SK-N-SH (cell line): ENCODE results near the gene SIGLEC15. TPM values are rescaled to one million over a fixed set of nuclear protein-coding genes. Genes with fewer than 3 reads are reported as not detected.

Experiments
- CTCF ChIA-PET: fragments of 300-600, 350-600 bp; formaldehyde crosslinking; extraction: SDS; loops from one replicate; lab custom pipeline; 2021; lab: Yijun Ruan, JAX
- POLR2A ChIA-PET: fragments of 350-600 bp; sonication (Branson Sonifier 250); formaldehyde crosslinking; extraction: SDS; loops from one replicate; lab custom pipeline; 2020; ENCODE audit warnings: antibody characterized with exemption, inconsistent platforms; lab: Yijun Ruan, JAX
- DNase-seq: peaks from one replicate; pipeline ENCODE4 v3.0.0; 2012
- H2AFZ ChIP-seq: fragments of 200-600 bp; sonication (generic); 2 replicates; pipeline ENCODE4 v1.8.1; 2016; ENCODE audit warnings: antibody characterized with exemption, mild to moderate bottlenecking, low read depth
- H3F3A ChIP-seq: fragments of 200-600 bp; sonication (generic); replicated peaks from 2 replicates; pipeline ENCODE3; 2016; ENCODE audit warnings: antibody characterized with exemption, mild to moderate bottlenecking; ENCODE audit not compliant: insufficient read depth
- H3K27ac ChIP-seq, 2 experiments: fragments of 200-500 bp in 1 of 2; fragments of 200-600 bp in 1 of 2; sonication (Bioruptor generic) in 1 of 2; sonication (generic), shearing (Covaris generic) in 1 of 2; 2 replicates each; pipeline versions ENCODE4 v1.5.1 to v1.6.1; 2014 to 2016; ENCODE audit warnings: low read depth in 2 of 2, inconsistent platforms in 1 of 2, low read length in 1 of 2, mild to moderate bottlenecking in 1 of 2, mixed read lengths in 1 of 2
- H3K27me3 ChIP-seq: fragments of 200-600 bp; sonication (generic), shearing (Covaris generic); 2 replicates; pipeline ENCODE4 v1.6.1; 2016; ENCODE audit warnings: mixed run types; ENCODE audit not compliant: insufficient read depth
- H3K36me3 ChIP-seq, 2 experiments: fragments of 200-500 bp in 1 of 2; fragments of 200-600 bp in 1 of 2; sonication (Bioruptor generic) in 1 of 2; sonication (generic) in 1 of 2; replicated peaks in 1 of 2; 2 replicates each; pipeline versions ENCODE3 to v1.5.1; 2014 to 2016; ENCODE audit warnings: low read length in 1 of 2, mild to moderate bottlenecking in 1 of 2; ENCODE audit not compliant: insufficient read depth in 2 of 2, control insufficient read depth in 1 of 2
- H3K4me1 ChIP-seq, 2 experiments: fragments of 200-500 bp in 1 of 2; fragments of 200-600 bp in 1 of 2; sonication (Bioruptor generic) in 1 of 2; sonication (generic), shearing (Covaris generic) in 1 of 2; 2 replicates each; pipeline versions ENCODE4 v1.5.1 to v1.6.1; 2014 to 2016; ENCODE audit warnings: low read depth in 1 of 2, low read length in 1 of 2, mixed run types in 1 of 2; ENCODE audit not compliant: insufficient read depth in 2 of 2, control insufficient read depth in 1 of 2
- H3K4me2 ChIP-seq: fragments of 200-600 bp; sonication (generic), shearing (Covaris generic); 2 replicates; pipeline ENCODE4 v1.6.1; 2017; ENCODE audit warnings: mixed run types
- H3K4me3 ChIP-seq, 2 experiments: fragments of 200-500 bp in 1 of 2; fragments of 200-600 bp in 1 of 2; sonication (Bioruptor generic) in 1 of 2; sonication (generic), shearing (Covaris generic) in 1 of 2; 2 replicates each; pipeline versions ENCODE4 v1.5.1 to v1.8.1; 2014 to 2016; ENCODE audit warnings: low read depth in 2 of 2, inconsistent platforms in 1 of 2, low read length in 1 of 2, mild to moderate bottlenecking in 1 of 2, mixed read lengths in 1 of 2, moderate library complexity in 1 of 2
- H3K79me2 ChIP-seq: fragments of 200-600 bp; sonication (generic); 2 replicates; pipeline ENCODE4 v1.8.1; 2017; ENCODE audit warnings: mild to moderate bottlenecking; ENCODE audit not compliant: insufficient read depth
- H3K9ac ChIP-seq: fragments of 200-600 bp; sonication (generic); 2 replicates; pipeline ENCODE4 v1.6.1; 2017; ENCODE audit warnings: mixed run types
- H3K9me2 ChIP-seq: fragments of 200-600 bp; sonication (generic); 2 replicates; pipeline ENCODE4 v1.6.1; 2017; ENCODE audit warnings: mixed run types
- H3K9me3 ChIP-seq: fragments of 200-600 bp; sonication (generic); 2 replicates; pipeline ENCODE4 v1.6.1; 2017; ENCODE audit warnings: mixed run types, mild to moderate bottlenecking, moderate library complexity
- H4K20me1 ChIP-seq: fragments of 200-600 bp; sonication (generic); 2 replicates; pipeline ENCODE4 v1.6.1; 2017; ENCODE audit warnings: mild to moderate bottlenecking, mixed run types; ENCODE audit not compliant: insufficient read depth
- ELF1 ChIP-seq: IDR thresholded peaks from 2 replicates; pipeline ENCODE4 v1.4.0; 2012
- EZH2phosphoT487 ChIP-seq: fragments of 200-600 bp; sonication (generic); IDR thresholded peaks from 2 replicates; pipeline ENCODE4 v1.6.1; 2017; ENCODE audit warnings: low read depth, mixed run types, mild to moderate bottlenecking, antibody characterized with exemption, moderate library complexity, borderline replicate concordance
- FOSL2 ChIP-seq: IDR thresholded peaks from 2 replicates; pipeline ENCODE4 v1.4.0; 2012; ENCODE audit warnings: low read depth, mild to moderate bottlenecking, moderate library complexity, borderline replicate concordance
- FOXJ3 ChIP-seq: sonication (generic); formaldehyde crosslinking; IDR thresholded peaks from 2 replicates; pipeline ENCODE4 v1.5.1; 2020; ENCODE audit warnings: mild to moderate bottlenecking, missing genetic modification reagents
- MXI1 ChIP-seq: IDR thresholded peaks from 2 replicates; pipeline ENCODE4 v1.6.1; 2012; ENCODE audit warnings: mild to moderate bottlenecking, low read depth, low read length, improper control_type of control experiment
- RAD21 ChIP-seq: IDR thresholded peaks from 2 replicates; pipeline ENCODE4 v1.6.1; 2012; ENCODE audit warnings: mild to moderate bottlenecking, low read length
- RCOR1 ChIP-seq: fragments of 150-350 bp; IDR thresholded peaks from 2 replicates; pipeline ENCODE4 v1.6.1; 2017; ENCODE audit warnings: antibody characterized with exemption, low read length
- RFX5 ChIP-seq: IDR thresholded peaks from 2 replicates; pipeline ENCODE4 v1.6.1; 2012; ENCODE audit warnings: mild to moderate bottlenecking, improper control_type of control experiment, low read length
- RXRA ChIP-seq: IDR thresholded peaks from 2 replicates; pipeline ENCODE4 v1.4.0; 2012; ENCODE audit warnings: low read depth, mild to moderate bottlenecking, borderline replicate concordance
- SMC3 ChIP-seq: IDR thresholded peaks from 2 replicates; pipeline ENCODE4 v1.6.1; 2012; ENCODE audit warnings: low read depth, low read length, improper control_type of control experiment
- TCF12 ChIP-seq: IDR thresholded peaks from 2 replicates; pipeline ENCODE4 v1.4.0; 2012
- WGBS: methylation state at CpG from one replicate; pipeline ENCODE4 v1.1.6; 2017; ENCODE audit warnings: low lambda C conversion rate; 5-methylcytosine and 5-hydroxymethylcytosine counted together
- polyA plus RNA-seq, 3 experiments: library from polyadenylated mRNA; depleted of rRNA; stranded (reverse); fragments of >200 nt; gene quantifications; 2 replicates each; pipeline ENCODE4 v1.2.3, GENCODE V29; 2012
- TF ChIP-seq, protein P1 (sequence below): fragments of 150-350 bp; IDR thresholded peaks from 2 replicates; pipeline ENCODE4 v1.6.1; 2016; ENCODE audit warnings: mild to moderate bottlenecking, low read depth, low read length

SIGLEC15 gene
- polyA plus RNA-seq, 1 of the 3 experiments (the other 2 are of a cell fraction), result 0.10 TPM

DNA sequence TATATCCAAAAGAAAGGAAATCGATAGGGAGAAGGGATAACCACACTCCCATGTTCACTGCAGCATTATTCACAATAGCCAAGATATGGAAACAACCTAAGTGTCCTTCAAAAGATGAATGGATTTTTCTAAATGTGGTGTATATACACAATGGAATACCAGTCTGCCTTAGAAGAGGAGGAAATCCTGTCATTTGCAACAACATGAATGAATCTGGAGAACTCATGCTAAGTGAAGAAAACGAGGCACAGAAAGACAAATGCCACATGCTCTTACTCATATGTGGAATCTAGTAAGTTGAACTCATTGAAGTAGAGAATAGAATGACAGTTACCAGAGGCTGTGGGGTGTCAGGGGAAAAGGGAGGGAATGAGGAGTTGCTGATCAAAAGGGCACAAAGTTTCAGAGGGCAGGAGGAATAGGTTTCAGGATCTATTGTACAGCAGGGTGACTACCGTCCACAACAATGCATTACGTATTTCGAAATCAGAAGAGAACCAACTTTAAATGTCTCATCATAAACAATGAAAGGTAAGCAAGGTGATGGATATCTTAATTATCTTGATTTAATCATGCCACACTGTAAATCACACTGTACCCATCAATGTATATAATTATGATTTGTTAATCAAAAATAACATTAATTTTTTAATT is 46.1 kb downstream of the SIGLEC15 start:
- no peak overlapping the region for H2AFZ ChIP-seq
- no peaks in the 10 kb centered on the region for H3K9me3 ChIP-seq
- no peaks in the 10 kb centered on the region for H3K27me3 ChIP-seq
- CTCF ChIA-PET, result no interaction called here
- peaks cover 0 to 5% of the 10 kb centered on the region in 2 experiments; a peak in 2 of 4 replicates for H3K4me1 ChIP-seq
- no peak overlapping the region for H3K4me3 ChIP-seq
- no peak for DNase-seq
- H3K9me2 ChIP-seq, result no peaks in the 10 kb centered on the region
- H3F3A ChIP-seq, result no peaks in the 10 kb centered on the region
- no peak overlapping the region for H3K27ac ChIP-seq
- TF ChIP-seq ELF1 (no peak), FOSL2 (no peak)
- TF ChIP-seq, all 33 proteins: peak for 0
- POLR2A ChIA-PET, result no interaction called here
- H3K36me3 ChIP-seq, result peaks cover 42 to 87% of the 10 kb centered on the region in 2 experiments
- H3K4me2 ChIP-seq, result no peak overlapping the region
- no peak overlapping the region for H3K9ac ChIP-seq
- 88% methylated on average over 5 of the region's 5 CpGs for WGBS
- peaks cover 4% of the 10 kb centered on the region; the same call in 1 of the 2 replicates for H3K79me2 ChIP-seq
- no peaks in the 10 kb centered on the region for H4K20me1 ChIP-seq

DNA sequence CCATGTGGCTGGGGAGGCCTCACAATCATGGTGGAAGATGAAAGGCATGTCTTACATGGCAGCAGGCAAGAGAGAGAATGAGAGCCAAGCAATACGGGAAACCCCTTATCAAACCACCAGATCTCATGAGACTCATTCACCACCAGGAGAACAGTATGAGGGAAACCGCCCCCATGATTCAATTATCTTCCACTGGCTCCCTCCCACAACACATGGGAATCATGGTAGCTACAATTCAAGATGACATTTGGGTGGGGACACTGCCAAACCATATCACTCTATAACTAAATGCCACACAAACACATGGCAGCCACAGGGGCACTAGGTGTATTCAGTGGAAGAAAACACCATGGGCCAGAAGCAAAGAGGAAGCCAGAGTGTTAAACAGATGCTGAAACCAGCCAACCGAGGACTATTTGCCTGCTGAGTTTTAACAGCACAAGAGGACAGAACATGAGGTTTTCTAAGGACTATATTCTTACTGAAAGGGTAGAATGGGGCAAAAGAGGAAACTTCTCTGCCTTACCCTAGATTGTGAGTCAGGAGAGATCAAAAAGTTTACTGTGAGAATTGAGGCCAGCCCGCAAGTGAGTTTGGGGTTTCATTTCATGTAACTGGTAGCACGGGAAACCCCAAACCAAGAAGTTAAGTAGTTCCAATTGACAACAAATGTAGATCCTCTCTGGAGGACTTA is 49.2 kb downstream of the SIGLEC15 start:
- Histone ChIP-seq H3F3A (peaks cover 3% of the 10 kb centered on the region), H3K9ac (no peak overlapping the region), H3K79me2 (peaks cover 9% of the 10 kb centered on the region), H3K9me3 (no peaks in the 10 kb centered on the region), H3K36me3 (peaks cover 49 to 93% of the 10 kb centered on the region in 2 experiments), H2AFZ (no peak overlapping the region), H4K20me1 (no peaks in the 10 kb centered on the region), H3K27ac (no peak overlapping the region), H3K27me3 (no peaks in the 10 kb centered on the region), H3K9me2 (no peaks in the 10 kb centered on the region), H3K4me3 (no peak overlapping the region), H3K4me2 (no peak overlapping the region), H3K4me1 (peaks cover 0 to 5% of the 10 kb centered on the region in 2 experiments; a peak in 2 of 4 replicates)
- POLR2A ChIA-PET, result no interaction called here
- TF ChIP-seq FOXJ3 (no peak), RCOR1 (no peak), MXI1 (no peak), RFX5 (no peak), EZH2phosphoT487 (no peak), RAD21 (no peak), FOSL2 (no peak), SMC3 (no peak), RXRA (no peak), TCF12 (no peak)
- TF ChIP-seq, protein P1, sequence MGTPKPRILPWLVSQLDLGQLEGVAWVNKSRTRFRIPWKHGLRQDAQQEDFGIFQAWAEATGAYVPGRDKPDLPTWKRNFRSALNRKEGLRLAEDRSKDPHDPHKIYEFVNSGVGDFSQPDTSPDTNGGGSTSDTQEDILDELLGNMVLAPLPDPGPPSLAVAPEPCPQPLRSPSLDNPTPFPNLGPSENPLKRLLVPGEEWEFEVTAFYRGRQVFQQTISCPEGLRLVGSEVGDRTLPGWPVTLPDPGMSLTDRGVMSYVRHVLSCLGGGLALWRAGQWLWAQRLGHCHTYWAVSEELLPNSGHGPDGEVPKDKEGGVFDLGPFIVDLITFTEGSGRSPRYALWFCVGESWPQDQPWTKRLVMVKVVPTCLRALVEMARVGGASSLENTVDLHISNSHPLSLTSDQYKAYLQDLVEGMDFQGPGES, result no peak
- no peak for DNase-seq
- 86% methylated on average over 5 of the region's 5 CpGs for WGBS
- CTCF ChIA-PET, result interaction anchor here (0.9 kb wide), 1 partner anchor 210 kb away, joined by 3 read pairs; no protein-coding TSS in a partner anchor
